GM21515 (cell line): ENCODE data around the gene ABLIM3.

Source experiments
- ATAC-seq: cut with Tn5 transposase; IDR thresholded peaks from one replicate; pipeline ENCODE4 v1.9.1; 2021; ENCODE audit not compliant: unreplicated experiment

The ABLIM3 gene

GRCh38 chr5:149278451-149279210, 137.3 kb downstream of the ABLIM3 start:
- no peak for ATAC-seq

DNA sequence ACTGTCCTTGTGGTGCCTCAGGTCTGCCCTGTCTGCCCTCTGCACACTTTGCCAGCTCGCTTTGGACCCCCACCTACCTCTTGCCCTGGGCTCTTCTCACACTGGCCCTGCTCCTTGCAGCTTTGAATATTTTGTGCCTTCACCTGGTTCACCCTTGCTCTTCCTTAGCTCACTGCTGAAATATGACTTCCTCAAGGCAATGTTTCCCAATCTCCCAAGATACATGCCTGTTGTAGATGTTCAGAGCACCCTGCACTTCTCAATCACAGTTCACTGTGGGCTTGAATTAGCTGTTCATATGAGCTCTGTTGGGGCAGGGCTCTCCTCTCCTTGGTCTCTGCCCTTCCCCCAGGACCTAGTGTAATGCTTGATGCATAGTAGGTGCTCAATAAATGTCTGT, 138.4 kb downstream of the ABLIM3 start:
- ATAC-seq: no peak

DNA sequence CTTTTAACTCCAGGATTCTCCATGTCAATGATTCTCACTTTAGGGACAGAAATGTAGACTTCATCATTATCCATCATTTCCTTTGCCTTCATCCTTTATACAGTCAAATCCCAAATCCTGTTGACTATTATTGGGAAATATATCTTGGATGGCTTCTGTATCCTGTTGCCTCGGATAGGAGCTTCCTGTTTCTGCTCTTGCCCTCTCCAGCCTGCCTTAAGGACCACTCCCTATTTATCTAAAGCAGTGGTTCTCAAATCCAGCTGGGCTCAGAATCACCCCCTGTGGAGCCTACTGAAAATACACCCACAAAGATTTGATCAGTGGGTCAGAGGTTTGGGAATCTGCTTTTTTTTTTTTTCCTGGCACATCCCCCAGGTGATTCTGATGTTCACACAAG, 138.8 kb downstream of the ABLIM3 start:
- ATAC-seq: no peak

GRCh38 chr5:149280802-149281201, 139.5 kb downstream of the ABLIM3 start:
- ATAC-seq: no peak

DNA sequence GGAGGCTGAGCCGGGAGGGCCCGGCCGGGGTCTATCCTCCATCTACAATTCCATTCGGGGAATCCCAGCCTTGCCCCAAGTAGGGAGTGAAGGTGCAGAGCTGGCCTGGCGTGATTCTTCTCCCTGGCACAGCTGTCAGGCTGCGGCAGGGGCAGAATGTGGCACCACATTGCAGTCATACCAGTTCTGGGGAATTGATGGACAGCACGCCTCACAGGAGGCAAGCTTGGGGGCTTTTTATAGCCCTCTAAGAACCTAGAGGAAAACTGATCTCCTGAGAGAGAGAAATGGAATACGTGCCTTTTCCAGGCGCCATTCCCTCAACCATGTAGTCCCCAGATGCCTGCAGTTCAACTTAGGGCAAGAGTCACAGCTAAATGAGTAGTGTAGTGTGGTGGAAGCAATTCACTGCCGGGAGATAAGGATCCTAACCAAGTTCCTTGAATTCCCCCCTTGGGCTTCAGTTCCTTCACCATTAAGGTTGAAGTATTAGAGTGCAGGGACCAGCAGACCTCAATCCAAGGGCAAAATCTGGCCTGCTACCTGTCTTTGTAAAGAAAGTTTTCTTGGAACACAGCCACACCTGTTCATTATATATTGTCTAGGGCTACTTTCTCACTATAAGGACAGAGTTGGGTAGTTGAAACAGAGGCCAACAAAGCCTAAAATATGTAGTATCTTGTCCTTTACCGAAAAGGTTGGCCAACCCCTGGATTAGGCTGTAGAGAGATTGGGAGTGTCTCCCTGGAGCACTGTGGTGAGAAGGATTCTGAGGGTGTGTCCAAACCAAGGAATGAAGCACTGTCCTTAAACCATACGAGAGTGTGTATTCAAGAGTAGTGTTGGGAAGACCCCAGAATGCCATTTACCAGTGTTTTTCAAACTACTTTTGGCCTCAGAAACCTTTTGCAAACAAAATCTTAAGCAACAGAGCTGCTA, 141.0 kb downstream of the ABLIM3 start:
- no peak for ATAC-seq

GRCh38 chr5:149282966-149283332, 141.7 kb downstream of the ABLIM3 start:
- ATAC-seq: no peak

DNA sequence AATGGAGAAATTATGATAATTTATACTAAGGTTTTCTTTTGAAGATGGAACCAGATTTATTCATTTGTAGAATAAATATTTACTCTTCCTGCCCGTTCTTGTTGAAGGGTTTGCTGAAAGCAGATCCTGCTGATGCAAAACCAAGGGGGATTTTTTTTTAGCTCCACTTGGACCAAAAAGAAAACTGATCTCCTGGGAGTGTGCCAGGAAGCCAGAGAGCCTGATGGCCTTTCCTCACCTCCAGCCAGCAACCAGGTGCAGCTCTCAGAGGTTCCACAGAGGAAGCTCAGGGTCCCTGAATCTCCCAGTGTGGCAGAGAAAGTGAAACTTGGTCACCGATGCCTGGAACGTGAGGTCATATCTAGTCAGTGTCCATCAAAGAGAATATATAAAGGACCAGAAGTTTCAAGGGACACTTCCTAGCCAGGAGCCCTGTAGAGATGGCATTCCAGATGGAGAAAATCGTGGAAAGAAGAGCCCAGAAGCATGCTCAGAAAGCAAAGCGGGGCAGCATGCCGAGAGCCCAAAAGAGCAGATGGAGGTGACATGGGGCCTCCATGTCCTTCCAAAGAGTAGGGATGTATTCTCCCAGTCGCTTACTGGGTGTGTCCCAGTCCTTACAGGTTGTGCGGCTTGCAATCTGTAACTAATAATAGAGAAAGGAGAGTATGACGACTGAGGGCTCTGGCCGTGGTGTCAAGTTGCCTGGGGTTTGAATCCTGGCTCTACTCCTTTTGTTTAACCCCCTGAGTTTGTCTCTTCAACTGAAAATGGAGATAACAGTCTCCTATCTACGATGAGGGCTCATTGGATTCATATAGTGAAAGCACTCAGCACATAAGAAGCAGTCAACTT, 142.6 kb downstream of the ABLIM3 start:
- no peak for ATAC-seq

- no peak for ATAC-seq
Observed at GRCh38 chr5:149284501-149284900, 143.2 kb downstream of the ABLIM3 start.

- ATAC-seq: no peak
Observed at GRCh38 chr5:149285153-149285552, 143.9 kb downstream of the ABLIM3 start.

GRCh38 chr5:149288436-149288835, 147.1 kb downstream of the ABLIM3 start:
- no peak for ATAC-seq

DNA sequence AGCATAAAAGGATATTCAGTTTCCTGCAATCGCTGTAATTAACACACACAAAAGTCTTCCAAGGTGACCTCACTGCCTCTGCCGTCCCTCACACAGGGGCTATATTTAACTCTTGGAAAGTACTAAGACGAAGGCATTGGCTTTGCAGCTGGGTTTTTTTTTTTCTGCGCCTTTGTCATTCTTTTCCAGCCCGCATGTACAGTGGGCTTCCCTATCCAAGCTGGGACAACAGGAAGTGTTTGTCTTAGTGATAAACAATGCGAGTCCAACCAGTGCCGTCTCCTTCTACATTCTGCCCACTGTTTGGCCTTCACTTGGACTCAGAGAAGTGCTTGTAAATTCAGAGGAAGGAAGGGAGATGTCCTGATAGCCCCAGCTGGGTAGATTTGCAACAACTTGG, 148.0 kb downstream of the ABLIM3 start:
- ATAC-seq: no peak

- ATAC-seq: no peak
Observed at GRCh38 chr5:149294872-149295829, 153.9 kb downstream of the ABLIM3 start.

DNA sequence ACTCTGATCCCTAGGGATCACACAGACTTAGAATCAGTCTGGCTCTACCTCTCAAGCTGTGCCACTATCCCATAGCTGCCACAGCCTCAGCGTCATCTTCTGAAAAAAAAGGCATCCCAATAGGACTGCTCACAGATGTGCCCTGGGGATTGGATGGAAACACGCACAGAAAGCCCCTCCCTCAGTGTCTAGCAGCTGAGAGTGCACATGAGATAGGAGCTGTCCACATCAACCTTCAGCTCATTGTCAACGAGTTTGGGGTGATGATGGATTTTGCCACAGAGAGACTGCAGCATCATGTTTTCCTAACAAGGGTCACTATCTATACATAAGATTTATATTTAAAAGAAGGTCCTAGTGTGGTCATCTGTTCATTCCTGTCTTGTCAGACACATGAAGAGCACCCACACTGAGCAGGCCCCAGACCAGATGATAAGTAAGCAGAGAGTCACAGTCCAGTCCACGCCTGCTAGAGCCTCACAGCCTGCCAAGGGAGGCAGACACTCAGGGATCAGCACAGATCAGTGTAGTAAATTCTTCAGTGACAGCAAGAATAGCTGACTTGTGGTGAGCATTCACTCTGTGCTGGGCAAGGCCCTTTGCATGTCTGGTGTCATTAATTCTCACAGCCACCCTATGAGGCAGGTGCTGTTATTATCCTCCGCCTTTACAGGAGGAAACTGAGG, 156.2 kb downstream of the ABLIM3 start:
- ATAC-seq: no peak

- no peak for ATAC-seq
Observed at GRCh38 chr5:149298163-149298562, 156.9 kb downstream of the ABLIM3 start.

GRCh38 chr5:149298842-149299404, 157.6 kb downstream of the ABLIM3 start:
- ATAC-seq: no peak

- no peak for ATAC-seq
Observed at GRCh38 chr5:149299451-149300054, 158.3 kb downstream of the ABLIM3 start.

DNA sequence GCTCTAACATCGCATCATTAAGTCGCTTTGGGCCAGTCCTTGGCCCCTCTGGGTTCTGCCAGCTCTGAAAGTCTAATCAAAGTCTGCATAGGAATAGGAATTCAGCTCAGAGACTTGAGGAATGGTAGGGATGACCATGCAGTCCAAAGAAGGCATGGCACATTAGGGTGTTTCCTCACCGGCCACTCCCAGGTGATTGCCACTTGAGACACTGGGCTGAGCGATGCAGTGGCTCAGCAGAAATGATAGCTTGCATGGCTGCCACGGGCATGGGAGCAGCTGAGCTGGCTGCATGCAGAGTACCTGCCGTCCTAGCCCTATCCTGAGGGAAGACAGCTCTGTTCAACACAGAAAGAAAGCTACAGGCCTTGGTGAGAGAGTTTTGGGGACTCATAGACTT, 159.1 kb downstream of the ABLIM3 start:
- ATAC-seq: no peak

DNA sequence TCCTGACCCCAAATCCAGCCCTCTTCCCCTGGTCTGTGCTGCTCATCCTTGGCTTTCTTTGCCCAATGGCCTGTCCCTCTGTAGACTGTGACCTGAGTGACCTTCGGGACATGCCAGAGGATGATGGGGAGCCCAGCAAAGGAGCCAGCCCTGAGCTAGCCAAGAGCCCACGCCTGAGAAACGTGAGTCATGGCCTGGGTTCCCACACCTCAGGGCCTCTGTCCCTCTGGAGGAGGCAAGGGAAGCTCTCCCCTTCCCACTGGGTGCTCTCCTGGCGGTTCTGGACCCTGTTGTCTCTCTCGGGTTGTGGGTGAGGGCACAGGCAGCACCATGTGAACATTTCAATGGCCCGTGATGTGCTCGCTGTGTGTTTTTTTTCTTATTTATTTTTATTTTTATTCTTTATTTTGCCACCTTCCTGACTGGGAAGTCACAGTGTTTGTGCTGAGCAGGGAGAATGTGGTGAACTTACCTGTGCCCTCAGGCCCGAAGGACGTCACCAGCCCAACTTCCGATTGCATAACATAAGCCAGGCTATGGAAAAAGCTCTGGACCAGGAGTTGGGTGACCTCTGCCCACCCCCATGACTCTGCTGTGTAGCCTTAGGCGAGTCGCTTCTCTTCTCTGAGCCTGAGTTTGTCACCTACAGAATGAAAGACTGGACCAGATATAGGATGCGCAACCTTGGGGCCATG, 159.9 kb downstream of the ABLIM3 start:
- ATAC-seq: no peak
